GM19463 (cell line): ENCODE data around the gene JPH3.

Experiments
- ATAC-seq: cut with Tn5 transposase; IDR thresholded peaks from one replicate; pipeline ENCODE4 v1.9.1; 2021; ENCODE audit warnings: mild to moderate bottlenecking, moderate library complexity; ENCODE audit not compliant: unreplicated experiment

Gene JPH3

DNA sequence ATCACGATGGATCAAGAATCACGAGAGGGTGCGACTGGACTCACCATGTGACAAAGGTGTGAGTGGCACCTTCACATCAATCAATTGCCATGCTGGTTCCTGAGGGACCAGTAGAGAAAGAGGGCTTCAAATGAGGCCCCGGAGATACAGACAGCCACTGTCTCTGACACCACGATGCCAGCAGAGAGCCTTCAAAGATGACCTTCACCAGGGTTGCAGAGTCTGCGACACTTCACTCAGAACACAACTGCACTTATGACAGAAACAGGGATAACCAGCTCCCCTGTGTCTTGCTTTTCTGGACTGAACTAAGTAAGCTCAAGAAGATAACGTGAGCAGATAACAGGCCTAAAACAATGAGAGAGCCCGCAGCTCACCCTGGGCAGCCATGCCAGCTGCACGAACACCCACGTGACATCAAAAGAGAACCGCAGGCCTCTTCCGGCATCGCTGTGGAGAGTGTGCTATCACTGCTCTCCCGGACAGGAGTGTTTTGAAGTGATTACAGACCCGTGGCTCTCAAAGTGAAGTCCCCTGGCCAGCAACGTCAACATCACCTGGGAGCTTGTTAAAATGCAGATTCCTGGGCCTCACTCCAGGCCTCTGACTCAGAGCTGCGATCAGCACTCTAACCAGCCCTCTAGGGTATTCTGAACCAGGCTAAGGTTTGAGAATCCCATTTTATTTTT, 127.1 kb downstream of the JPH3 start:
- no peak for ATAC-seq

GRCh38 chr16:87731607-87732006, 129.3 kb downstream of the JPH3 start:
- ATAC-seq: no peak

- no peak for ATAC-seq
Observed at GRCh38 chr16:87733190-87733589, 130.9 kb downstream of the JPH3 start.

- no peak for ATAC-seq
Observed at GRCh38 chr16:87734644-87735043, 132.3 kb downstream of the JPH3 start.

- no peak for ATAC-seq
Observed at GRCh38 chr16:87735270-87736007, 133.1 kb downstream of the JPH3 start.

GRCh38 chr16:87736008-87736382, 133.7 kb downstream of the JPH3 start:
- ATAC-seq: no peak

DNA sequence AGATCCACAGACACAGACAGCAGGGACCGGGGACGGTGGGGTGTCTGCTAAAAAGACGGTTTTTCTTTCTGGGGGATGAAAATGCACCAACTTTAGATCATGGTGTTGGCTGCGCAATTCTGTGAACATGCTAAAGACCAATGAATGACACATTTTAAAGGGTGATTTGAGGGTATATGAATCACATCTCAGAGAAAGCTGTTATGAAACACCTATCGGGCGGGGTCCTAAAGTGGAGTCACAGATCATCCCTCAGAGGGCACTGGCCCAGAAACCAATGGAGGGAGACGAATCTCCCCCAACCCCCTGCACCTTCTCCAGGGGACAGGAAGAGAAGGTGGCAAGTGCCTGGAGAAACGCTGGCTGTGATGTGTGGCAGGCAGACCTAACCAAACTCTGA, 137.5 kb downstream of the JPH3 start:
- no peak for ATAC-seq

GRCh38 chr16:87740441-87740840, 138.1 kb downstream of the JPH3 start:
- no peak for ATAC-seq

- ATAC-seq: no peak
Observed at GRCh38 chr16:87740909-87741424, 138.7 kb downstream of the JPH3 start.

DNA sequence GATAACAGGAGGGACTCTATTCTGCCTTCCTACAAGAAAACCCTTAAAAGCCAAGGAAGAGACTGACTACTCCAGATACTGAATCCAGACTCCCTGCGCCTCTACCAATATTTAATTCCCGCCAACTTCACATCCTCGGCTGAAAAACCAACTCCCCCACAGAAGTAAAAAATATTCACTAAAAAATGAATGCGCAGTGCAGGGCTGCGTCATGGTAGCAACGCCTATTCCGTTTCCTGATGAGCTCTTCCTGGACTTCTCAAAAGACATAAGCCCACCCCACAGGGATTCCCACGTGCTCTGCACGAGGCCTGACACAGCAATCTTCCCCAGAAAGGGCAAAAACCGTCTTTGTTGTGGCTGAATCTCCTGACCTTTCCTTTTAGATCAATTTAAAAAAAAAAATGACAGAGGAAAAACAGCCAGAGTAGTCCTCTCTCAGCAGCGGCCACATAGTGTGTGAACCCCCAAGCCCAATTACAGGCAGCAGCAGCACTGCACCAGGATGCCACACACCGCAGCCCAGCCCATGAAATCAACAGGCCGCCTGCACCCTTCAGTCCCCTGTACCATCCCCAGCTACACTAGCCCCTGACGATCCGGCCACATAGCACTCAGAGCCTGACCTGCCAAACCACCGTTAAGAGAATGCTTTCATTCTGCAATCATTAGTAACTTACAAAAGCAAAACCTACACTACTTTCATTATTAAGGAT, 139.6 kb downstream of the JPH3 start:
- no peak for ATAC-seq

DNA sequence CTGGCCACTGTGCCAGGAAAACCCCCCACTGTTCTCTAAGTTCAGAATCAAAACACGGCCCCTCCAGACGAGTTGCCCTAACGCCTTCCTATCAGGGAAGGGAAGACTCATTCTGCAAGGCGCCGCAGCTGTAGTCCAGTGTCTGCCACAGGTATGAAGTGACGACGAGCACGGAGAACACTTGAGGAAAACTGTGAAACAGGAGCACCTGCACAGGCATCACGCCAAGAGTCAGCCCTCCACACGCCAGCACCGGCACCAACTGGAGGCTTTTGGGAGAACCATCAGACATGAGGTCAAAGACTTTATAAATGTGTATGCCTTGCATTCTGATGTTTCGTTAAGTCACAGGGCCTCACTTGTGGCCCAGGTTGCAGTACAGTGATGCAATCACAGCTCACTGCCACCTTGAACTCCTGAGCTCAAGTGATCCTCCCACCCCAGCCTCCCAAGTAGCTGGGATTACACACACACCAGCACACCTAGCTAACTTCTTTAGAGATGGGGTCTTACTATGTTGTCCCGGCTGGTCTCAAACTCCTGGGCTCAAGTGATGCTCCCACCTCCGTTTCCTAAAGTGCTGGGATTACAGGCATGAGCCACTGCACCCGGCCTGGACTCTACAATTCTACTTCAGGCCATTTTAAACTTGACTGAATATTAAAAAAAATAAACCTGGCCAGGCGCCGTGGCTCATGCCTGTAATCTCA, 140.6 kb downstream of the JPH3 start:
- no peak for ATAC-seq

DNA sequence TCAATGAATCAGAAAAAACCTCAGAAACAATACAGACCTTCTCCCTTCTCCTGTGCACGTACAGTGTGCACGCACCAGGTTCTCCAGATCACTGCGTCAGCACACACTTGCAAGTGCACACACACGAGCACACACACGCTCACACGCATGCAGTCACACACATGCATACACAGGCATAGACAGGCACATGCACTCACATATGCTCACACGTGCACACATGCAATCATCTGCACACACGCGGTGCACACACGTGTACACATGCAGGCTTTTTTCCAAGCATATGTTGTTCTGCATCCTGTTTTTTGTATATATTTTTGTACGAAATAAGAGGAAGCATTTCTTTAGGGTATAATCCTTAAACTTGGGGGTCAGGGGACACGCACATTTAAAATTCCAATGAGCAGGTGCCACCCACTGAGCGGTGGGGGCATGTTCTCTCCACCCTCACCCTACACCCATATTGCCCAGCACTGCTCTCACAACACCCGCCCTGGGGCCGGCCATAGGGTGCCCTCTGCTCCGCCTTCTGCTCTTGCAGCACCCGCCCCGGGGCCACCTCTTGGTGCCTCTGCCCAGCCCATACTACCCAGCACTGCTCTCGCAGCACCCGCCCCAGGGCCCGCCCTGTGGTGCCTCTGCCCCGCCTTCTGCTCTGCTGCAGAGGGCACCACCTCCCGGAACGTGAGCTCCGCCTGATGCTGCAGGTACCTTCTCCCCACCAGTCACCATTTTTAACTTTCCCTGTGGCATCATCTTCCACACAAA, 142.6 kb downstream of the JPH3 start:
- no peak for ATAC-seq

GRCh38 chr16:87746178-87746577, 143.9 kb downstream of the JPH3 start:
- no peak for ATAC-seq
